CD4-positive, alpha-beta T cell treated with Interleukin-15 for 4 hours (primary cell): ENCODE measurements around the gene RRAD.
"Not testable (repeated sequence)": the region's sequence is repeated elsewhere in the genome, so short reads cannot be mapped to it uniquely, and the experiment has no call there.

ENCODE experiments used
- DNase-seq: peaks from one replicate; pipeline ENCODE4 v3.0.0-alpha.2; 2020; ENCODE audit warnings: low spot score

The RRAD gene

DNA sequence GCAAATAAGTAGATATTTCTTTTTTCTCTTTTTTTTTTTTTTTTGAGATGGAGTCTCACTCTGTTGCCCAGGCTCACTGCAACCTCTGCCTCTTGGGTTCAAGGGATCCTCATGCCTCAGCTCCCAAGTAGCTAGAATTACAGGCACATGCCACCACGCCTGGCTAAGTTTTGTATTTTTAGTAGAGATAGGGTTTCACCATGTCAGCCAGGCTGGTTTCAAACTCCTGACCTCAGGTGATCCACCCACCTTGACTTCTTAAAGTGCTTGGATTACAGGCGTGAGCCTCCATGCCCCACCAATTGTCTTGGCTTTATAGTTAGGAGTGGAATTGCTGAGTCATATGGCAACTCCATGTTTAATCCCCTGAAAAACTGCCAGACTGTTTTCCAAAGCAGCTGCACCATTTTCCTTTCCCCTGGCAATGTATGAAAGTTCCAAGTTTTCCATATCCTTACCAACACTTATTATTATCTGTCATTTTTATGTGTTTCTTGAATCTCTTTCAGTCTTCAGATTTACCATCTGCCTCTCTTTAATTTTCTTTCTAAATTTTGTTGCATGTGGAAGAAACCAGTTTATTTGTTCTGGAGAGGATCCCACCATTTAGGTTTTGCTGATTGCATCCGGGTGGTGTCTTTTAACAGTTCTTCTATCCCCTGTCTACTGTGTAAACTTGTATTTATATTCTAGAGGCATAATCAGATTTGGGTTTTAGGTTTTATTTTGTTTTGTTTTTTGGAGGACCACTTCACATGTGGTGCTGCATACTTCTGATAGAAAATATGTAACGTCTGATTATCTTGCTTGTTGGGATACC, 25.8 kb upstream of the RRAD start:
- no peak for DNase-seq

DNA sequence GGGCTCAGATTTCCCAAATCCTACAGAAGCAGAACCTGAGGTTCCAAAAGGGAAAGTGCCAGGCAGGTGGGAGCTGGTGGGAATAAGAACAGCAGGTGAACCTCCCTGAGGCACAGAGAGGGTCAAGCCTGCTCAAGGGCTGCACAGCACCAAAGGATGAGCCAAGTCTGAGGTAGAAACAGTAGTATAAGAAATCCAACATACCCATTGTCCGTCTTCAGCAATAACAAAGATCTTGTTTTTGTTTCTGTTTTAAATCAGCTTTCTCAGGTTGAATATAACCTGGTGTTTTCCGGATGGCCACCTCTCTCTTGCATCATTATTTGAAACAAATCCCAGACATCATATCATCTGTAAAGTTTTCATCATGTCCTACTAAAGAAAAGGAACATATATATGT, 25.1 kb upstream of the RRAD start:
- DNase-seq, result no peak

DNA sequence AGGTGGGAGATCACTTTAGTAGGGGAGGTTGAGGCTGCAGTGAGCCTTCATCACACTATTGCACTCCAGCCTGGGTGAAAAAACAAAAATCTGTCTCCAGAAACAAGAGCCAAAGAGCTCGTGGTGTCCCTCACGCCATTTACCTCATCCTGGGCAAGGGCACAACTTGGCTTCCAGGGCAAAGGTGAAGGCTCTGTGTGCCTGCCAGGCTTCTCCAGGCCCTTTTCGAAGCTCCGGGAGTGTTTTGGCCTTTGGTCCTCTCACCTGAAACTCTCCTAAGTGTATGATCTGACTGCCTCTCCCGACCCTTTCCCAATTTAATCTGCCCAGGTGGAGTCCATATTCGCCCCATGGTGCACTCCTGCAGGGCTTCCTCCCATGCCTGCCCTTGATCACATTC, 24.1 kb upstream of the RRAD start:
- DNase-seq, result no peak

- no peak for DNase-seq
These were observed 23.5 kb upstream of the RRAD start for GRCh38 chr16:66948837-66949225.

GRCh38 chr16:66948134-66948836, 22.9 kb upstream of the RRAD start:
- no peak for DNase-seq

- peak; percentile 87 for DNase-seq
These were observed 22.1 kb upstream of the RRAD start for GRCh38 chr16:66947302-66948065.

DNA sequence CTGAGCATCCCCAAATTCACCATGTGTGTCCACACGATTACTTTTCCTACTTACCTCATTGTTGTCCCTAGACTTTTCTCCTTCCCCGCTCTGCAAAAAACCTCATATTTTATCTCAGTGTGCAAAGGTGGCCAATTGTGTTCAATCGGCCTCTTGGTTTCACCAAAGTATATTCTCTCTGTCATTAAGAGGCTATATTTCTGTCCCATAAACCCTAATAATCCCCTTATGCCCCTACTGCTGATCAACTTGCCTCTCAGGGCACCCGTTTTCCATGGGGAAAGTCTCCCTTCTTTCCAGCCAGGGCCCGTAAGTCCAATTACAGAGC, 21.6 kb upstream of the RRAD start:
- no peak for DNase-seq

- DNase-seq, result no peak
These were observed 21.2 kb upstream of the RRAD start for GRCh38 chr16:66946541-66946940.

- no peak for DNase-seq
These were observed 20.6 kb upstream of the RRAD start for GRCh38 chr16:66945939-66946338.

DNA sequence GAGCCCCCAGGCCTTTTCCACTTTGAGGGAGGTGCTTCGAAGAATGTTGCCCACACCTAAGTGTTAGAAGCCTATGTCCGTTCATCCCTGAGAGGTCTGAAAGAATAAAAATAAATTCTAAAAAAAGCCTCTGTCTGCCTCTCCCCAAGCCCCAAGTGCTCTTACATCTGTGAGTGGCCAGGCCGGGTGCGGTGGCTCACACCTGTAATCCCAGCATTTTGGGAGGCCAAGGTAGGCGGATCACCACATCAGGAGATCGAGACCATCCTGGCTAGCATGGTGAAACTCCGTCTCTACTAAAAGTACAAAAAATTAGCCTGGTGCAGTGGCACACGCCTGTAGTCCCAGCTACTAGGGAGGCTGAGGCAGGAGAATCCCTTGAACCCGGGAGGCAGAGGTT, 19.6 kb upstream of the RRAD start:
- DNase-seq, result not testable (repeated sequence)

- DNase-seq, result no peak
These were observed 18.7 kb upstream of the RRAD start for GRCh38 chr16:66944054-66944441.

- no peak for DNase-seq
These were observed 18.2 kb upstream of the RRAD start for GRCh38 chr16:66943426-66944053.

- DNase-seq, result no peak
These were observed 17.6 kb upstream of the RRAD start for GRCh38 chr16:66942981-66943380.

GRCh38 chr16:66940236-66940635, 14.9 kb upstream of the RRAD start:
- no peak for DNase-seq

- DNase-seq, result no peak
These were observed 14.0 kb upstream of the RRAD start for GRCh38 chr16:66939366-66939765.

DNA sequence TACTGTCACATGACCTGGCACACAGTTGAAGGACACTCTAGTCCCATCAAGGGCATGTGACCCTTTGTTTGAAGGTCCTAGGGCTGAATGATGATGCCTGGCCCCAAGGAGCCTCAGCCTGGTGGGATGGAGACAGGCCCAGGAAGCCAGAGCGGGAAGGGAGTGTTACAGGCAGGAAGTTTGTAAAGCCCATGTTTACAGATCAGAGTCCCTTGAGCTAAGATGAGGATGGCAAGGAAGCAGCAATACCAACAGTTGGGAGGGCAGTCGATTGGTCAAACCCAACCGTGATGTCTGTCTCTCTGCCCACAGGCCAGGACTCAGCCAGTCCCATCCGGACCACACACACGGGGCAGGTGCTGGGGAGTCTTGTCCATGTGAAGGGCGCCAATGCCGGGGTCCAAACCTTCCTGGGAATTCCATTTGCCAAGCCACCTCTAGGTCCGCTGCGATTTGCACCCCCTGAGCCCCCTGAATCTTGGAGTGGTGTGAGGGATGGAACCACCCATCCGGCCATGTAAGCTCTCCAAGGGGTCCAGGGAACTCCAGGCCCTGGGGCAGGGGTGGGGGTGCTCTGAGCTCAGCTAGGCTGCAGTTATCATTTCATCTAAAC, 12.5 kb upstream of the RRAD start:
- no peak for DNase-seq

DNA sequence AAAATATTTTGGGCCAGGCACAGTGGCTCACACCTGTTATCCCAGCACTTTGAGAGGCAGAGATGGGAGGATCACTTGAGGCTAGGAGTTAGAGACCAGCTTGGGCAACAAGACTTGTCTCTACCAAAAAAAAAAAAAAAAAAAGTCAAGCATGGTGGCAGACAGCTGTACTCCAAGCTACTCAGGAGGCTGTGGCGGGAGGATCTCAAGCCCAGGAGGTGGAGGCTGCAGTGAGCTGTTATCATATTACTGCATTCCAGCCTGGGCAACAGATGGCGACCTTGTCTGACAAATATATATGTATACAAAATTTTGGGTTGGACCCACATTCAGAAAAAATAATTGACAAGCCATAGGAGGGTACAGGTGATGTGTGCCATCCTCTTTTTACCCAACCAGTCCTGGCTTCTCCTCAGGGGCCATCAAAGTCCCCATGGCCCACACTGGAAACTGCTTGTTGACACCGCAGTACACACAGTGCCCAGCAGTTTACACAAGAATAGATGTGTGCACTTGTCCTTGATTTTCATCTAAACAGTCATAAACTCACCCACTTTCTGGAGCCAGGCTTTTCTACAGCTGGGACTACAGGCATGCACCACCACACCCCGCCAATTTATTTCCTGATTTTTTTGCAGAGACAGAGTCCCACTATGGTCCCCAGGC, 11.7 kb upstream of the RRAD start:
- DNase-seq, result no peak

DNA sequence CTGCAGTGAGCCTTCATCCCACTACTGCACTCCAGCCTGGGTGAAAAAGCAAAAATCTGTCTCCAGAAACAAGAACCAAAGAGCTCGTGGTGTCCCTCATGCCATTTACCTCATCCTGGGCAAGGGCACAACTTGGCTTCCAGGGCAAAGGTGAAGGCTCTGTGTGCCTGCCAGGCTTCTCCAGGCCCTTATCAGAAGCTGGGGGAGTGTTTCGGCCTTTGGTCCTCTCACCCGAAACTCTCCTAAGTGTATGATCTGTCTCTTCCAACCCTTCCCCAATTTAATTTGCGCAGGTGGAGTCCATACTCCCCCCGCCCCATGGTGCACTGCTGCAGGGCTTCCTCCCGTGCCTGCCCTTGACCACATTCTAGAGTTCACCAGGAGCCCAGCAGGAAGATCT, 11.1 kb upstream of the RRAD start:
- DNase-seq, result no peak

DNA sequence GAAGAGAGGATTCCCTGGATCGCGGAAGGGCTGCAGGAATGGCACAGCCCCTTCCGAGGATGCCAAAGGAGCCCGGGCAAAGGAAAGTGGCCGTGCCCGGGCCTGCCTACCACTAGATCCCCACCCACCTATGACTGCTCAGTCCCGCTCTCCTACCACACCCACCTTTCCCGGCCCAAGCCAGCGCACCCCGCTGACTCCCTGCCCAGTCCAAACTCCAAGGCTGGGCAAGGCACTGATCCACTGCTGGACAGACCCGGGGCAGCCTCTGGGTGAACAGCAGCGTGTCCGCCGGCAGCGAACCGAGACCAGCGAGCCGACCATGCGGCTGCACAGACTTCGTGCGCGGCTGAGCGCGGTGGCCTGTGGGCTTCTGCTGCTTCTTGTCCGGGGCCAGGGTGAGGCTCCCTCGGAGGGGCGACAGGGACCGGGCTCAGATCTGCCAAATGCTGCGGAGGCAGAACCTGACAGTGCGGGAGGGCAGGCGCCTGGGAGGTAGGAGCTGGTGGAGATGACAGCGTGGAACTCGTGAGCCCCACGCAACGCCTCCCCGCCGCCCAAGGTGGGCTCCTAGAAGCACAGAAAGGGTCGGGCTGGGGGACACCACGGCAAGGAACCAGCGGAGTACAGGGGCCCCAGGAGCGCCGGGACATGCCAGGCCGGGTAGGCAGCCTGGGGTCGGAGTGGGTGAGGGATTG, 10.1 kb upstream of the RRAD start, which contains the start of gene CES2:
CES2 (plus strand) TSS at position 203 of the 698 bp plus-strand sequence; CDS start at position 323, 120 bp downstream.
- no peak for DNase-seq

DNA sequence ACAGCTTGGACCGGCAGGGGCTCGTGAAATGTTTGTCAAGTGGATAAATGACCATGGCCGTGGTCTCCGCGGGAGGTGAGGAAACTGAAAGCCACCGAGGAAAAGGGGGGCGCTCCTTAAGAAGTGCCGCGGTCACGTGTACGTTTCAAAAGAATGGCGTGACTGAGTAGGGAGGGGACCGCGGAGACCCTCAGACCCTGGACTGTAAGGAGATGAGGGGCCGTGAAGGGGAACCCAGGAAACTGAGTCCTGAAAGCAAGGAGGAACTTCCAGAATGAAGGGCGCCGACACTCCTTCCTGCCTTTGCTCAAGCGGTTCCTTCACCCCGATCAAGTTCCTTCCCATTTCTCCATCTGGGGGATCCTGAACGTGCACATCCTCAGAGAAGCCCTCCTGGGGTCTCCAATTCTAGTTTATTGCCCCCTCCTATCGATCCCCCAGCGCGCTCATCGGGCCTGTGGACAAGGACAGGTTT, 9.5 kb upstream of the RRAD start:
- not testable (repeated sequence) for DNase-seq
